ENCODE data around the gene MSANTD4.
A peak's percentile ranks its signal among the peaks of the same experiment; 100 is the strongest.

Gene MSANTD4

GRCh38 chr11:106021181-106021966 lies 666 bp downstream of the MSANTD4 start:
- peak overlapping the region; percentile 70 for H3K23ac ChIP-seq (ENCODE audit: low read length)
- peak overlapping the region; percentile 1 for H3K18ac ChIP-seq (ENCODE audit: low read length)
- no peak for DNase-seq
- H3K4me2 ChIP-seq (ENCODE audit: low read length): peak overlapping the region; percentile 60
- no peak overlapping the region for H2BK120ac ChIP-seq (ENCODE audit: low read depth, low read length)
- no peak overlapping the region for H3K27ac ChIP-seq (ENCODE audit: low read depth, low read length)
- no peak overlapping the region for H3K4ac ChIP-seq (ENCODE audit: low read depth, low read length)
- no CpG with 5 or more reads among the region's 18 CpGs for WGBS (ENCODE audit: extremely low coverage, insufficient coverage, low lambda C conversion rate)
- H4K8ac ChIP-seq (ENCODE audit: low read depth, low read length): no peak overlapping the region
- no peak overlapping the region for H2BK15ac ChIP-seq (replicated peaks; ENCODE audit: low read depth)
- no peak overlapping the region for H2AK5ac ChIP-seq (ENCODE audit: low read length)
- peak overlapping the region; percentile 94 for H3K56ac ChIP-seq (ENCODE audit: low read length)
- no peaks in the 10 kb centered on the region for H3K27me3 ChIP-seq (ENCODE audit: insufficient read depth, low read length, poor library complexity)
- peaks cover 2% of the 10 kb centered on the region for H3K79me1 ChIP-seq (ENCODE audit: low read length)
- H4K5ac ChIP-seq (ENCODE audit: low read length): no peak overlapping the region
- no peak overlapping the region for H2BK5ac ChIP-seq (ENCODE audit: low read length)
- H3K4me3 ChIP-seq (ENCODE audit: low read length): peak overlapping the region; percentile 87
- no peaks in the 10 kb centered on the region for H3K4me1 ChIP-seq (ENCODE audit: control insufficient read depth, low read depth, low read length)
- peak overlapping the region; percentile 82 for H3K9ac ChIP-seq (ENCODE audit: low read length)
- no peaks in the 10 kb centered on the region for H3K36me3 ChIP-seq (ENCODE audit: control insufficient read depth, insufficient read depth, low read length)
- peaks cover 11% of the 10 kb centered on the region for H3K79me2 ChIP-seq (ENCODE audit: control insufficient read depth, insufficient read depth, low read length)

- Histone ChIP-seq H3K79me1 (ENCODE audit: low read length) (peaks cover 4% of the 10 kb centered on the region), H2AK5ac (ENCODE audit: low read length) (no peak overlapping the region), H3K4me1 (ENCODE audit: control insufficient read depth, low read depth, low read length) (no peaks in the 10 kb centered on the region), H3K18ac (ENCODE audit: low read length) (no peak overlapping the region), H2BK5ac (ENCODE audit: low read length) (no peak overlapping the region), H3K27ac (ENCODE audit: low read depth, low read length) (no peak overlapping the region), H4K8ac (ENCODE audit: low read depth, low read length) (no peak overlapping the region), H3K4me2 (ENCODE audit: low read length) (no peak overlapping the region), H3K9ac (ENCODE audit: low read length) (no peak overlapping the region), H3K4ac (ENCODE audit: low read depth, low read length) (no peak overlapping the region), H3K23ac (ENCODE audit: low read length) (no peak overlapping the region), H3K27me3 (ENCODE audit: insufficient read depth, low read length, poor library complexity) (no peaks in the 10 kb centered on the region), H3K56ac (ENCODE audit: low read length) (no peak overlapping the region), H2BK120ac (ENCODE audit: low read depth, low read length) (no peak overlapping the region), H4K5ac (ENCODE audit: low read length) (no peak overlapping the region), H2BK15ac (replicated peaks; ENCODE audit: low read depth) (no peak overlapping the region), H3K79me2 (ENCODE audit: control insufficient read depth, insufficient read depth, low read length) (peaks cover 15% of the 10 kb centered on the region), H3K4me3 (ENCODE audit: low read length) (no peak overlapping the region), H3K36me3 (ENCODE audit: control insufficient read depth, insufficient read depth, low read length) (no peaks in the 10 kb centered on the region)
- WGBS (ENCODE audit: extremely low coverage, insufficient coverage, low lambda C conversion rate): no CpG with 5 or more reads among the region's 2 CpGs
- DNase-seq: no peak
Observed at GRCh38 chr11:106017093-106017492, 4.9 kb downstream of the MSANTD4 start.

GRCh38 chr11:106015066-106015465 lies 7.0 kb downstream of the MSANTD4 start:
- Histone ChIP-seq H2BK15ac (replicated peaks; ENCODE audit: low read depth) (no peak overlapping the region), H2BK5ac (ENCODE audit: low read length) (no peak overlapping the region), H3K9ac (ENCODE audit: low read length) (no peak overlapping the region), H2BK120ac (ENCODE audit: low read depth, low read length) (no peak overlapping the region), H3K27ac (ENCODE audit: low read depth, low read length) (no peak overlapping the region), H3K4me3 (ENCODE audit: low read length) (no peak overlapping the region), H3K36me3 (ENCODE audit: control insufficient read depth, insufficient read depth, low read length) (no peaks in the 10 kb centered on the region), H3K27me3 (ENCODE audit: insufficient read depth, low read length, poor library complexity) (no peaks in the 10 kb centered on the region), H2AK5ac (ENCODE audit: low read length) (no peak overlapping the region), H3K18ac (ENCODE audit: low read length) (no peak overlapping the region), H3K79me1 (ENCODE audit: low read length) (peaks cover 4% of the 10 kb centered on the region), H3K23ac (ENCODE audit: low read length) (no peak overlapping the region), H3K4me1 (ENCODE audit: control insufficient read depth, low read depth, low read length) (no peaks in the 10 kb centered on the region), H4K8ac (ENCODE audit: low read depth, low read length) (no peak overlapping the region), H3K56ac (ENCODE audit: low read length) (no peak overlapping the region), H3K79me2 (ENCODE audit: control insufficient read depth, insufficient read depth, low read length) (peaks cover 6% of the 10 kb centered on the region), H3K4me2 (ENCODE audit: low read length) (no peak overlapping the region), H3K4ac (ENCODE audit: low read depth, low read length) (no peak overlapping the region), H4K5ac (ENCODE audit: low read length) (no peak overlapping the region)
- no peak for DNase-seq
- WGBS (ENCODE audit: extremely low coverage, insufficient coverage, low lambda C conversion rate): no CpG with 5 or more reads among the region's 2 CpGs

- Histone ChIP-seq H2BK5ac (ENCODE audit: low read length) (no peak overlapping the region), H4K8ac (ENCODE audit: low read depth, low read length) (no peak overlapping the region), H3K4me3 (ENCODE audit: low read length) (no peak overlapping the region), H3K23ac (ENCODE audit: low read length) (no peak overlapping the region), H3K56ac (ENCODE audit: low read length) (no peak overlapping the region), H3K4ac (ENCODE audit: low read depth, low read length) (no peak overlapping the region), H3K27ac (ENCODE audit: low read depth, low read length) (no peak overlapping the region), H3K4me1 (ENCODE audit: control insufficient read depth, low read depth, low read length) (no peaks in the 10 kb centered on the region), H3K79me2 (ENCODE audit: control insufficient read depth, insufficient read depth, low read length) (peaks cover 6% of the 10 kb centered on the region), H3K27me3 (ENCODE audit: insufficient read depth, low read length, poor library complexity) (no peaks in the 10 kb centered on the region), H3K18ac (ENCODE audit: low read length) (no peak overlapping the region), H2AK5ac (ENCODE audit: low read length) (no peak overlapping the region), H4K5ac (ENCODE audit: low read length) (no peak overlapping the region), H3K9ac (ENCODE audit: low read length) (no peak overlapping the region), H2BK15ac (replicated peaks; ENCODE audit: low read depth) (no peak overlapping the region), H2BK120ac (ENCODE audit: low read depth, low read length) (no peak overlapping the region), H3K4me2 (ENCODE audit: low read length) (no peak overlapping the region), H3K79me1 (ENCODE audit: low read length) (peaks cover 4% of the 10 kb centered on the region), H3K36me3 (ENCODE audit: control insufficient read depth, insufficient read depth, low read length) (no peaks in the 10 kb centered on the region)
- no peak for DNase-seq
- WGBS (ENCODE audit: extremely low coverage, insufficient coverage, low lambda C conversion rate): no CpG with 5 or more reads among the region's 2 CpGs
Observed at GRCh38 chr11:106014620-106015019, 7.4 kb downstream of the MSANTD4 start.

- H4K8ac ChIP-seq (ENCODE audit: low read depth, low read length): no peak overlapping the region
- H3K4ac ChIP-seq (ENCODE audit: low read depth, low read length): no peak overlapping the region
- H3K27ac ChIP-seq (ENCODE audit: low read depth, low read length): no peak overlapping the region
- no peak overlapping the region for H2BK120ac ChIP-seq (ENCODE audit: low read depth, low read length)
- no peak overlapping the region for H4K5ac ChIP-seq (ENCODE audit: low read length)
- H3K27me3 ChIP-seq (ENCODE audit: insufficient read depth, low read length, poor library complexity): no peaks in the 10 kb centered on the region
- H3K79me1 ChIP-seq (ENCODE audit: low read length): peaks cover 4% of the 10 kb centered on the region
- no peak overlapping the region for H2BK15ac ChIP-seq (replicated peaks; ENCODE audit: low read depth)
- no peak overlapping the region for H3K4me2 ChIP-seq (ENCODE audit: low read length)
- H3K56ac ChIP-seq (ENCODE audit: low read length): no peak overlapping the region
- no peaks in the 10 kb centered on the region for H3K36me3 ChIP-seq (ENCODE audit: control insufficient read depth, insufficient read depth, low read length)
- H3K79me2 ChIP-seq (ENCODE audit: control insufficient read depth, insufficient read depth, low read length): peaks cover 6% of the 10 kb centered on the region
- H2BK5ac ChIP-seq (ENCODE audit: low read length): no peak overlapping the region
- no CpG with 5 or more reads among the region's 2 CpGs for WGBS (ENCODE audit: extremely low coverage, insufficient coverage, low lambda C conversion rate)
- no peak overlapping the region for H3K4me3 ChIP-seq (ENCODE audit: low read length)
- H3K9ac ChIP-seq (ENCODE audit: low read length): no peak overlapping the region
- no peak overlapping the region for H3K18ac ChIP-seq (ENCODE audit: low read length)
- DNase-seq: no peak
- no peak overlapping the region for H3K23ac ChIP-seq (ENCODE audit: low read length)
- H3K4me1 ChIP-seq (ENCODE audit: control insufficient read depth, low read depth, low read length): no peaks in the 10 kb centered on the region
- H2AK5ac ChIP-seq (ENCODE audit: low read length): no peak overlapping the region
Observed at GRCh38 chr11:106014035-106014434, 8.0 kb downstream of the MSANTD4 start.

- no peak overlapping the region for H2BK5ac ChIP-seq (ENCODE audit: low read length)
- H3K18ac ChIP-seq (ENCODE audit: low read length): no peak overlapping the region
- DNase-seq: peak; percentile 28
- WGBS (ENCODE audit: extremely low coverage, insufficient coverage, low lambda C conversion rate): no CpG with 5 or more reads among the region's 3 CpGs
- no peak overlapping the region for H2BK15ac ChIP-seq (replicated peaks; ENCODE audit: low read depth)
- H4K5ac ChIP-seq (ENCODE audit: low read length): no peak overlapping the region
- H3K27ac ChIP-seq (ENCODE audit: low read depth, low read length): no peak overlapping the region
- H3K56ac ChIP-seq (ENCODE audit: low read length): no peak overlapping the region
- no peak overlapping the region for H3K4ac ChIP-seq (ENCODE audit: low read depth, low read length)
- no peaks in the 10 kb centered on the region for H3K4me1 ChIP-seq (ENCODE audit: control insufficient read depth, low read depth, low read length)
- H3K79me2 ChIP-seq (ENCODE audit: control insufficient read depth, insufficient read depth, low read length): peaks cover 4% of the 10 kb centered on the region
- H3K4me3 ChIP-seq (ENCODE audit: low read length): no peak overlapping the region
- H3K4me2 ChIP-seq (ENCODE audit: low read length): no peak overlapping the region
- no peaks in the 10 kb centered on the region for H3K27me3 ChIP-seq (ENCODE audit: insufficient read depth, low read length, poor library complexity)
- no peak overlapping the region for H4K8ac ChIP-seq (ENCODE audit: low read depth, low read length)
- no peaks in the 10 kb centered on the region for H3K36me3 ChIP-seq (ENCODE audit: control insufficient read depth, insufficient read depth, low read length)
- no peak overlapping the region for H3K9ac ChIP-seq (ENCODE audit: low read length)
- no peak overlapping the region for H2BK120ac ChIP-seq (ENCODE audit: low read depth, low read length)
- H3K79me1 ChIP-seq (ENCODE audit: low read length): peaks cover 3% of the 10 kb centered on the region
- no peak overlapping the region for H3K23ac ChIP-seq (ENCODE audit: low read length)
- H2AK5ac ChIP-seq (ENCODE audit: low read length): no peak overlapping the region
Observed at GRCh38 chr11:106012744-106013143, 9.3 kb downstream of the MSANTD4 start.
